Peyer's patch (tissue), 4 donors: Measurements from ENCODE around the gene AKAP3. TPM values are rescaled to one million over a fixed set of nuclear protein-coding genes. Genes with fewer than 3 reads are reported as not detected.

Source experiments
- DNase-seq, 3 donors: peaks; one replicate each; pipeline ENCODE4 v3.0.0-alpha.2; 2017 to 2019
- H3K27ac ChIP-seq, 4 donors: fragments of 200-600 bp; sonication (generic); one replicate each; pipeline ENCODE4 v1.5.1; 2016 to 2019
- H3K27me3 ChIP-seq, 2 donors: fragments of 200-600 bp; sonication (generic); one replicate each; pipeline ENCODE4 v1.5.1; 2019
- H3K36me3 ChIP-seq, 3 donors: fragments of 200-600 bp; sonication (generic); one replicate each; pipeline ENCODE4 v1.5.1; 2016 to 2019
- H3K4me1 ChIP-seq, 4 donors: fragments of 200-600 bp; sonication (generic); one replicate each; pipeline ENCODE4 v1.5.1; 2016 to 2019
- H3K4me3 ChIP-seq, 4 donors: fragments of 200-600 bp; sonication (generic); 1 replicate in 3 of 4; 2 replicates in 1 of 4; pipeline ENCODE4 v1.5.1; 2016 to 2019; ENCODE audit warnings: mild to moderate bottlenecking in 1 of 4
- H3K9me3 ChIP-seq, 4 donors: fragments of 200-600 bp; sonication (generic); one replicate each; pipeline ENCODE4 v1.5.1; 2016 to 2019; ENCODE audit warnings: mild to moderate bottlenecking in 1 of 4
- CTCF ChIP-seq, 6 experiments: fragments of 450-650 bp in 4 of 6; fragments of 200-600 bp in 2 of 6; sonication (generic) in 1 of 6; IDR thresholded peaks; one replicate each; pipeline ENCODE4 v1.5.1; 2017 to 2019; ENCODE audit warnings: antibody characterized with exemption in 6 of 6, mild to moderate bottlenecking in 3 of 6, moderate library complexity in 1 of 6
- POLR2A ChIP-seq, 2 donors: fragments of 450-650 bp; IDR thresholded peaks; one replicate each; pipeline ENCODE4 v1.5.1; 2017; ENCODE audit warnings: antibody characterized with exemption in 2 of 2, mild to moderate bottlenecking in 2 of 2, moderate library complexity in 2 of 2
- total RNA-seq, 4 donors: library from RNA; depleted of rRNA; stranded (reverse); fragments of >200 nt; gene quantifications; one replicate each; pipeline ENCODE4 v1.1.0, GENCODE V29; 2016

The AKAP3 gene
- total RNA-seq, 4 donors from 2014 or later = 0.67 to 3.0 (median 2.4) TPM; not detected in 1

- no peaks in the 10 kb centered on the region for H3K27me3 ChIP-seq
- no peak overlapping the region for H3K4me3 ChIP-seq
- no peaks in the 10 kb centered on the region for H3K36me3 ChIP-seq
- TF ChIP-seq POLR2A (IDR thresholded peaks at IDR 0.05) = no peak
- TF ChIP-seq CTCF (IDR thresholded peaks at IDR 0.05) = peak in 4 of 6 experiments; percentile 16 to 57 (median 51)
- H3K9me3 ChIP-seq = no peaks in the 10 kb centered on the region
- H3K27ac ChIP-seq = no peak overlapping the region
- H3K4me1 ChIP-seq = no peaks in the 10 kb centered on the region
- peak in 1 of 3 donors; percentile 59 for DNase-seq
These were observed 69.3 kb downstream of the AKAP3 start for GRCh38 chr12:4579305-4580102.

GRCh38 chr12:4572680-4573079, 76.2 kb downstream of the AKAP3 start:
- Histone ChIP-seq H3K36me3 (no peaks in the 10 kb centered on the region), H3K4me3 (no peak overlapping the region), H3K4me1 (peaks cover 0 to 5% (median 0%) of the 10 kb centered on the region in 4 donors), H3K9me3 (no peaks in the 10 kb centered on the region), H3K27me3 (no peaks in the 10 kb centered on the region), H3K27ac (no peak overlapping the region)
- TF ChIP-seq CTCF (IDR thresholded peaks at IDR 0.05) = no peak
- no peak for DNase-seq

GRCh38 chr12:4569261-4569660, 79.6 kb downstream of the AKAP3 start:
- H3K36me3 ChIP-seq = no peaks in the 10 kb centered on the region
- no peak for TF ChIP-seq POLR2A (IDR thresholded peaks at IDR 0.05)
- no peak for TF ChIP-seq CTCF (IDR thresholded peaks at IDR 0.05)
- no peak for DNase-seq

GRCh38 chr12:4567073-4567881, 81.6 kb downstream of the AKAP3 start:
- TF ChIP-seq CTCF (IDR thresholded peaks at IDR 0.05) (no peak), POLR2A (IDR thresholded peaks at IDR 0.05) (no peak)
- H3K9me3 ChIP-seq = no peaks in the 10 kb centered on the region
- DNase-seq = peak in 1 of 3 donors; percentile 29
- H3K27ac ChIP-seq = peak overlapping the region in 2 of 4 donors; percentile 60 to 74
- H3K36me3 ChIP-seq = no peaks in the 10 kb centered on the region
- H3K4me3 ChIP-seq = no peak overlapping the region
- H3K27me3 ChIP-seq = no peaks in the 10 kb centered on the region
- peaks cover 0 to 7% (median 2%) of the 10 kb centered on the region in 4 donors for H3K4me1 ChIP-seq

More at GRCh38 chr12:4569261-4569660, 79.6 kb downstream of the AKAP3 start:
- no peak overlapping the region for H3K27ac ChIP-seq
- peaks cover 0 to 7% (median 2%) of the 10 kb centered on the region in 4 donors for H3K4me1 ChIP-seq
- no peak overlapping the region for H3K4me3 ChIP-seq
- no peaks in the 10 kb centered on the region for H3K9me3 ChIP-seq
- H3K27me3 ChIP-seq = no peaks in the 10 kb centered on the region

DNA sequence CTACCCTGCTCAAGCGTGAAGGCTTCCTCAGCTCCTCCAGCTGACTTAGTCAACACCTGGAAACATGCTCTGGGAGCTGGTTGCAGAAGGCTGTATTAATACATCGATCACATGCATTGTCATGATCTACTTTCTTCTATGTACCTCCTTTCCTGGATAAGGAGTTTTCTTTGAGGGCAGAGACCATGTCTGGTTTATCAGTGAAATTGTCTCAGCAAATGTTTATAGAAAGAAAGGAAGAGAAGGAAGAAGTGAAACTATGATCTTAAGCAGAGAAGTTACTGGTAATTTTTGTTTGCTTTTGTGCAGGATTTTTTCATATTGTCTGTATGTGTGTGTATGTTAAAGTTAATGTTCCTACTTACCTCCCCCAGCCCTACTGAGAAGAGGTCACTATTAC, 82.4 kb downstream of the AKAP3 start:
- Histone ChIP-seq H3K4me1 (peaks cover 0 to 7% (median 5%) of the 10 kb centered on the region in 4 donors), H3K27ac (peak overlapping the region in 3 of 4 donors; percentile 4 to 74 (median 6)), H3K36me3 (no peaks in the 10 kb centered on the region), H3K27me3 (no peaks in the 10 kb centered on the region), H3K9me3 (no peaks in the 10 kb centered on the region), H3K4me3 (no peak overlapping the region)
- DNase-seq = no peak
- no peak for TF ChIP-seq CTCF (IDR thresholded peaks at IDR 0.05)
- no peak for TF ChIP-seq POLR2A (IDR thresholded peaks at IDR 0.05)

Other genes with a start within 250 kb of the AKAP3 start
- gene FGF6, start 203.2 kb downstream of the AKAP3 start, total RNA-seq = not detected
- gene RAD51AP1, start 110.2 kb downstream of the AKAP3 start, total RNA-seq = 10 to 100 TPM in 1 of 4 donors, 1 to 10 TPM in 3; 2.3 to 35.5 (median 3.5) TPM
- gene DYRK4, start 86.8 kb downstream of the AKAP3 start, total RNA-seq = 10 to 100 TPM; 13.1 to 71.0 (median 27.4) TPM
- gene NDUFA9, start 63 bp upstream of the AKAP3 start, total RNA-seq = 10 to 100 TPM; 20.6 to 52.7 (median 34.0) TPM
- gene GALNT8, start 71.3 kb upstream of the AKAP3 start, total RNA-seq = 10 to 100 TPM; 17.7 to 58.6 (median 31.5) TPM